Keratinocyte (primary cell): ENCODE results near the gene ASNSD1.

Source experiments
- EZH2 ChIP-seq: IDR thresholded peaks from one replicate; pipeline ENCODE4 v1.6.1; 2012; ENCODE audit warnings: inconsistent platforms, mild to moderate bottlenecking, low read length, moderate library complexity
- TF ChIP-seq, protein P1 (sequence below), 3 experiments: IDR thresholded peaks in 1 of 3; conservative IDR thresholded peaks in 1 of 3; optimal IDR thresholded peaks in 1 of 3; 2 replicates in 2 of 3; 3 replicates in 1 of 3; pipeline versions ENCODE3 to v1.5.1; 2011; ENCODE audit warnings: low read length in 3 of 3, mild to moderate bottlenecking in 3 of 3, moderate library complexity in 2 of 3, control low read depth in 1 of 3, inconsistent platforms in 1 of 3; ENCODE audit not compliant: insufficient read depth in 2 of 3; ENCODE audit errors: extremely low read depth in 1 of 3

GRCh38 chr2:189621781-189622180, 39.5 kb upstream of the ASNSD1 start:
- TF ChIP-seq, protein P1, sequence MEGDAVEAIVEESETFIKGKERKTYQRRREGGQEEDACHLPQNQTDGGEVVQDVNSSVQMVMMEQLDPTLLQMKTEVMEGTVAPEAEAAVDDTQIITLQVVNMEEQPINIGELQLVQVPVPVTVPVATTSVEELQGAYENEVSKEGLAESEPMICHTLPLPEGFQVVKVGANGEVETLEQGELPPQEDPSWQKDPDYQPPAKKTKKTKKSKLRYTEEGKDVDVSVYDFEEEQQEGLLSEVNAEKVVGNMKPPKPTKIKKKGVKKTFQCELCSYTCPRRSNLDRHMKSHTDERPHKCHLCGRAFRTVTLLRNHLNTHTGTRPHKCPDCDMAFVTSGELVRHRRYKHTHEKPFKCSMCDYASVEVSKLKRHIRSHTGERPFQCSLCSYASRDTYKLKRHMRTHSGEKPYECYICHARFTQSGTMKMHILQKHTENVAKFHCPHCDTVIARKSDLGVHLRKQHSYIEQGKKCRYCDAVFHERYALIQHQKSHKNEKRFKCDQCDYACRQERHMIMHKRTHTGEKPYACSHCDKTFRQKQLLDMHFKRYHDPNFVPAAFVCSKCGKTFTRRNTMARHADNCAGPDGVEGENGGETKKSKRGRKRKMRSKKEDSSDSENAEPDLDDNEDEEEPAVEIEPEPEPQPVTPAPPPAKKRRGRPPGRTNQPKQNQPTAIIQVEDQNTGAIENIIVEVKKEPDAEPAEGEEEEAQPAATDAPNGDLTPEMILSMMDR (optimal IDR thresholded peaks at IDR 0.05 in 1 of 3, IDR thresholded peaks at IDR 0.05 in 1 of 3, conservative IDR thresholded peaks at IDR 0.05 in 1 of 3; ENCODE audit: extremely low read depth in 1 of 3, insufficient read depth in 2 of 3, low read length in 3 of 3) = no peak
- no peak for TF ChIP-seq EZH2
